CD4-positive, alpha-beta T cell treated with Interferon alpha-2 for 1 hour (primary cell): ENCODE results near the gene SHC4.
"Not testable (repeated sequence)": the region's sequence is repeated elsewhere in the genome, so short reads cannot be mapped to it uniquely, and the experiment has no call there.

Experiments used
- DNase-seq, 2 donors: peaks; one replicate each; pipeline ENCODE4 v3.0.0-alpha.2; 2020 to 2022

Gene SHC4

DNA sequence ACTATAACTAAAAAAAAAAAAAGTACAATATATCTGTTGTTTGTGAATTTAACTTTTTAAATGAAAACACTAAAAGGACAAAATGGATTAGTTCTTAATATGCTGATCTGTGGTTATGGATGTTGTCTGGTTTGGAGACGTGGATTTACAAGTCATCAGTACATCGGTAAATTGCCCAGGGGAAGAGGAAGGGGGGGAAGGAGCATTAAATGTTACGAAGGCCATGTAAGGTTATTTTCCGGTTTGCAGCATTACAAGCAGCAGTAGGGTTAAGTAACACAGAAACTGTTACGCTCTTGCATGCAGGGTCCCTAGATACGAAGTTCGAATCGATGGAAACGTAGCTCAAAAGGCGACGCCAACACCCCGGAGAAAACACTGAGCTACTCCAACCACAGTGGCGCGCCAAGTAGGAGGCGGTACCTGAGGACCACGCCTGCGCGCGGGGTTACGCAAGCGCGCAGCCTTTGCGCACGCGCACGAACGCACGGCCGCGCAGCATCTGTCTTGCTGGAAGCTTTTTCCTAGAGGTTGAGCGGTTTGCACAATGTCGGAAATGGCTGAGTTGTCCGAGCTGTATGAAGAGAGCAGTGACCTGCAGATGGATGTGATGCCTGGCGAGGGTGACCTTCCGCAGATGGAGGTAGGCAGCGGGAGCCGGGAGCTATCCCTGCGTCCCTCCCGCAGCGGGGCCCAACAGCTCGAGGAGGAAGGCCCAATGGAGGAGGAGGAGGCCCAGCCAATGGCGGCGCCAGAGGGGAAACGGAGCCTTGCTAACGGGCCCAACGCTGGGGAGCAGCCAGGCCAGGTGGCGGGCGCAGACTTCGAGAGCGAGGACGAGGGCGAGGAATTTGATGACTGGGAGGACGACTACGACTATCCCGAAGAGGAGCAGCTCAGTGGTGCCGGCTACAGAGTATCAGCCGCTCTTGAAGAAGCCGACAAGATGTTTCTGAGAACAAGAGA lies 85.8 kb downstream of the SHC4 start, which contains the start of gene EID1:
Gene EID1 (plus strand): TSS at position 505 of the 966 bp plus-strand sequence. CDS start 43 bp downstream, at position 548.
- DNase-seq = peak; percentile 93 to 95

DNA sequence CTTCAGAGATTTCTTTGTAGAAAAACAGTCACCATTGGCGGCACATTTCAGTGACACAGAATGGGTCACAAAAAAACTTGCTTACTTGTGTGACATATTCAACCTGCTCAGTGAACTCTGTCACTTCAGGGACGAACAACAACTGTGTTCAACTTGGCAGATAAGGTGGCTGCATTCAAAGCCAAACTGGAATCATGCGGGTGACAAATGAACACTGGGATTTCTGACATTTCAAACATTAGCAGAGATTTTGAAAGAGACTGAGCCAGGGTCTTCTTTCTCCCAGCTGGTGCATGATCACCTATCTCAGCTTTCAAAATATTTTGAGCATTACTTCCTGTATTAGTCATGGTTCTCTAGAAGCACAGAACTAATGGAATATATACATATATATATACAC lies 87.7 kb downstream of the SHC4 start:
- DNase-seq = no peak

DNA sequence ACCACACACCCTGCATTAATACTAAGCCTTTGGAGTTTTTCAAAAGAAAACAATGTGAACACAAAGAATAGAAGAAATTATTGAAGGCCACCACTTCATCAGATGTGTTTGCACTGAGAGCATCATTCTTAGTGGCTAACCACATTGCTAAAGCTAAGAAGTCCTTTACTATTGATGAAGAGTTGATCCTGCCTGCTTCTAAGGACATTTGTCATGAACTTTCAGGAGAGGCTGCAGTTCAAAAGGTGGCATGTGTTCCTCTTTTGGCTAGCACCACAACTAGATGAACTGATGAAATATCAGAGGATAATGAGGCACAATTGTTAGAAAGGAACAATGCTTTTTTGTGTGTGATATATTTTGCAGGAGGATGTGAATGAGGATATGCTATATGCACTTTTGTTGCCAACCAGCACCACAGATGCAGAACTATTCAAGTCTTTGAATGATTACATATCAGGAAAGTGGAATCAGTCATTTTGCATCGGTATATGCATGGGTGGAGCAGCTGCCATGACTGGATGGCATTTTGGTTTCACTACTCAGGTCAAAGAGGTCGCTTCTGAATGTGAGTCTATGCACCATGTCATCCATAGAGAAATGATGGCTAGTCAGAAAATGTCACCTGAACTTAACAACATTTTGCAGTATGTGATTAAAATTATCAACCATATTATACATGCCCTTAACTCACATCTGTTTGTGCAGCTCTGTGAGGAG lies 88.3 kb downstream of the SHC4 start:
- no peak for DNase-seq

DNA sequence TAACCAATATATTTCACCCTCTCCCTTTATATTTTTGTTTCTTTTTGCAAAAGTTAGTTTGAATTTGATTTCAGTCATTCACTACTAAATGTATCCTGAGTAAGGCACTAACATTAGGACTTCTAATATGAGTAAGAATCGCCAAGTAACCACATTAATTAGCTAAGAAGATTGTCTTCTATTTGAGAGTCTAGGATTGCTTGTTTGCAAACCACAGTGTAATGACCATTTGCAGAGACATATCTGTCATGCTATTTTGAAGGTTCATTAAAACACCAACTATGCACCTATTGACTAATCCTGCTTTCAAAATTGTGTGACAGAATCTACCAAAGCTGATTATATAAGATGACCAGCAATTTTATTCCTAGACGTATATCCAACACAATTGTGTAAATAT lies 91.1 kb downstream of the SHC4 start:
- no peak for DNase-seq

DNA sequence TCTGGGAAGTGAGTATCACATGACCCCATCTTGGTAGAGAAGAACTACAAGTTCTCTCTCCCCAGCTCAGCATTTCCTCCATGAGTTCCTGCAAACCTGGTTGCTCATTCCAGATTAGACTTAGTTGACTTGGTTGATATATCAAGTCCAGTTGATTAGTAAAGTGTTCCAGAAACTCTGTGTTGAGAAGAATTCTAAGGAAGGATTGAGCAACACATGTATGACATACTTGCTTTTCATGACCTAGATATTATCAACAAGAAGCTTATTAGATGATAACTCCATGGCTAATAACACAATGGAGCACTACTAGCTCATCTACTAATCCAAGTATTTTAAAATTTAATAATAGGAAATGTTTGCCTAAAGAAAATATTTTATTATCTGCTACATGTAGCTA lies 92.2 kb downstream of the SHC4 start:
- no peak for DNase-seq

DNA sequence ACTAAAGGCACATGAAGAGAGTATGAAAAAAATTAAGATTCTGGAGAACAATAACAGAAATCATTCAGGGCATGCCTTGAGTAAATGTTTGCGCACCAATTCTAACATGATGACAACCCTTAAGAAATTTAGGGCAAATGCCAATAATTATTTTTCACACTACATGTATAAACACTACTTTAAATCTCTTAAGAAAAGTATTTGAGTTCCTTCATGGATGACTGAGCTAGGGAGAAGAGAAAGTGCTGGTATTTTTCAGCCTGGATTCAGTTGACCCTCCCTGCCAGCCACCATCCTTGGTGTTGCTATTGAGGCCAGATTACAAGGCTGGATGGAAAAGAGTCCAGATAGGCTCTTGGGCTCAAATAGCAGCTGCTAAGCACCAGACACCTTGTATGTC lies 93.8 kb downstream of the SHC4 start:
- no peak for DNase-seq

DNA sequence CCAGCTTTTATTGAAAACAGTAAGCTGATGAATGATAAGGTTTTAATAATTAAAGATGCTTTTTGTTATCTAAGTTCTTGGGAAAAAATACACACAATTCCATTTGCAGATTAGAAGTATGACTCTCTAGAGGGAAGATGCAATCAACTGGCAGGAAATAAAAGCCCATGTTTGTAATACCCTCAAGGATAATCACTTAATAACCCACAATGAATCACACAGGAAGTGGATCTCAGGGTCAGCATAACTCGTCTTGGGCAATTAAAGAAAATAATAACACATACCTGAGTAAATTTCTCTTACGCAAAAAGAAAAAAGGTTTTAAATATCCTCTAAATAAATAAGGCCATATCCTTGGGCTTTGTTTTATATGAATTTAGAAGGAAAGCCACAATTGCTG lies 95.2 kb downstream of the SHC4 start:
- no peak for DNase-seq

DNA sequence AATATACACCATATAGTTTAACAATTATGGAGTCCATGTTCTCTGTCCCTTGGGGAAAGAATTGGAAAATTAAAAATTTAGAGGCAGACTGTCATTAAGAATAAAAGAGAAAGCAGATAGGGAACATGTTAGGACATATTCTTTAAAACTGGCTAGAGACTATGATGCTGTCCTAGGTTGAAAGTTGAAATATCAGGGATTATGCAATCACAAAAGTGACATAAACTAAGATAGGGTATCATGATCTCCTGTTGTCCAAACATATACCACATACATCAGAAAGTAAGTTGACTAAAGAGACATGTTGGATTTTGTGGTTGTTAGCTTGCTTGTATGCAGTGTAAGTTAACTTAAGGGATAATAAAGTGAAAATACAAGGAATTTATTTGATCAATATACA lies 95.7 kb downstream of the SHC4 start:
- DNase-seq = no peak

DNA sequence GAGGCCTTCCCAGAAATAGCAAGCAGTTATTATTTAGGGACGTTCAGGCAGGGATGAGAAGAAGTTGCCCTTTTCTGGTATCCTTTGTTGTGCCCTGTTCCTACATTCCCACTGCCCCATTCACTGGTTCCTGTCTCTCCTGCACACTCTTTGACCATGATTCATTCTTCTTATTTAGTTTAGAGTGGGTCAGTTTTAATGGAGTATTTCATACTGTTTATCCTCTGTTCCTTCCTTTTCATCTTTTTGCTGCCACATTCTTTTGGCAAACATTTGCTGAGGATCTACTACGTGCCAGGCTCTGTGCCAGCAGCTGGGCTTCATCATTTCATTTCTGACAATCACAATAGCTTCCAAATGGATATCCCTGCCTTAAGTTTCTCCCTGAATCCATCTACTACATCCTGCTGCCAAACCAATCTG lies 97.6 kb downstream of the SHC4 start:
- DNase-seq = no peak

DNA sequence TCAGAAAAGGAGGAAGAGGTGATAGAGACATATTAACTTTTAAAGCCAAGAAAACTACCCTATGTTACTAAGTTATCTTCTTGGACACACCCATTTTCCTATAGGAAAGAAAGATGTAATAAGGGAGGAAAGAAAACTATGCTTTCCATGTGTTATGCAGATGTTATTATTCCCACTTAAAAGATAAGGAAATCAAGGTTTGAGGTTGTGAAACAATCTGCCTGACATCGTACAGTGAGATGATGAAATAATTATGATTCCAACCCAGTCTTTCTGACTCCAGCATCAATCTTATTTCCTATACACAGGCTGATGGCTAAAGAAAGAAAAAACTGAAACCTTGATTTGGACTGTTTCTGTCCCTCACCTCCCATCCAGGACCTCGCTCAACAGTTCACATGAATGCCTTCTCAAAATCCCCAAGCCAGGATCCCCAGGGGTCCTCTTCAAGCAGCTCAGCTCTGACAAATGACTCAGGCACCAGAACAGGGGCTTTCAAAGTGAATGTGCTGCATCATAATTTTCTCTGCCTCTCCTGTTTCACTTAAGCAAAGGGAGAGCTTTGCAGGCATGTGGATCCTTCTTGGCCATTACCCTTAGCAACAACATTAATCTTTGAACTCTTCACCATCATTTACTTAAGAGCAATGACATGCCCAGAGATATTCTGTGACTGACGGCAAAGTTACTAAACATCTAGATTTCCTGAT lies 98.2 kb downstream of the SHC4 start:
- no peak for DNase-seq

DNA sequence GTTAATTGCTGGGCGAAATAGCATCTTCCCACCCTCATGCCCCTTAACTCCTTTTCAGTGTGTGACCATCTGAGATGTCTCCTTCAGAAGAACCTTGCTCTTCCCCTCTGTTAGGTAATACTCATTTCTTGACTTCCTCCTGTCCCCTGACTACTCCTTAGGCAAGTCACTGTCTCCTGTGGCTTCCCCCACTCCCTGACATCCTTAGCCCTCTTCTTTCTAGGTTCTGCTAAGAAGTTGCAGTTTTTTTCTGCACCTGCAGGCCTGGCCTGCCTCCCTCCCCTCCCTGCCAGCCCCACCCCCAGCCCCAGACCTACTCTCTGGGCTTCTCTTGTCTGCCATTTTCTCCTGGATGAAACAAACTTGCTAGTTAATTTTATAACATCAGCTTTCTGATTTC lies 101.0 kb downstream of the SHC4 start:
- no peak for DNase-seq

DNA sequence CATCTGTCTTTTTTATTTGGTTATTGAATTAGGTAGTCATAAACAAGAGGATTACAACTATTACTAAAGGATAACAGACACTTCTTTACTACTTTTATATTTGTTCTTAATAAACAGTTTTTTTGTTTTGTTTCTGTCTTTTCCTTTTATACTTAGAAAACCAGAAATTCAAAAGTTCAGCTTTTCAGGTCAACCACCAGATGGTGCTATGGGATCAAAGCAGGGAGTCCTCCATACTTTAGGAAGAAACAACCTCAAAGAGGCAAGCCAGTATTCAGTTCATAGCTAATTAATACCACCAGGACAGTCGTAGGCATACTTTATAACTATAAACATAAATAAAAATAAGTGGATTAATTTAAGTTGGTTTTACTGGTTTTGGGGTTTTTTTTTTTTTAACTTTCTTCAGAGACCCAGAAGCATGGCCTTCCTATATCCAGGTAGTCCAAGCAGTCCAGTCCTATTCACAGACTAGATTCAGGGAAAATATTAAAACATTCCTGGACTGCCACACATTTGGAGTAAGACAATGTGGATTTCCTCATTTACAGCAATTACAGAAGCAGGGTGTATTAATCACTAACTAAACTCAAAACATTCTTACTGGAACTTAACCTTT lies 101.8 kb downstream of the SHC4 start:
- peak; percentile 46 to 70 for DNase-seq

DNA sequence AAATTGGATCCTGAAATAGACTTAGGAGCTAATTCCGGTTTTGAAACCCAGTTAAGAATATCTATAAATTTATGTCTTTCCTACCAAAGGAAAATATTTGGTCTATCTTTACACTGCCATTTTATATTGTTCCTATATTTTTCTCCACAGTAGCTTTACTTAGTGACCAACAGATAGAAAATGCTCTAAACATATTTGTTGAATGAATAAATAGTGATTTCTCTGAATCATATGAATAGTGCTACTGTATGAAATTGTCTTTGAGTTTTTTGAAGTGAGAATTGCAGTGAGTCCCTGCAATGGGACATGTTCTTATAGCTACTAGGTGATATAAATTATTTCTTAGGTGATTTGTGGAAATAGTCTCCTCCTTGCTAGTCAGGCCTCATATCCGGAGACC lies 104.3 kb downstream of the SHC4 start:
- no peak for DNase-seq

DNA sequence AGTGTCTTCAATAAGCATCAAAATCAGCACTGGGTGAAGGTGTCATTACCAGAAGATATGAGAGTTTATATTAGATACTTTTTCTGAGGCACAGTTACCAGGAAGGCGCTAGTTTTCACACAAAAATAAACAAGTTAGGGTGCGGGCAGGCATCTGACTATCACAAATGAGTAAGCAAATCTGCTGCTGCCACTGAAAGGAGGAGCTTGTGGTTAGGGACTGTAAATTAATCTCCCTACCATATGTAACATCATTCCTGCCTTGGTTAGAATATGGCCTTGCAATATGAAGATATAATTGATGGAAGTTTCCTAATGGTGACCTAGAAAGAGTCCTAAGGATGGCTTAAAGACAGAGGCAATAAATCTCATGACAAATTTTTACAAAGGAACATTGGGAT lies 105.3 kb downstream of the SHC4 start:
- DNase-seq = no peak

DNA sequence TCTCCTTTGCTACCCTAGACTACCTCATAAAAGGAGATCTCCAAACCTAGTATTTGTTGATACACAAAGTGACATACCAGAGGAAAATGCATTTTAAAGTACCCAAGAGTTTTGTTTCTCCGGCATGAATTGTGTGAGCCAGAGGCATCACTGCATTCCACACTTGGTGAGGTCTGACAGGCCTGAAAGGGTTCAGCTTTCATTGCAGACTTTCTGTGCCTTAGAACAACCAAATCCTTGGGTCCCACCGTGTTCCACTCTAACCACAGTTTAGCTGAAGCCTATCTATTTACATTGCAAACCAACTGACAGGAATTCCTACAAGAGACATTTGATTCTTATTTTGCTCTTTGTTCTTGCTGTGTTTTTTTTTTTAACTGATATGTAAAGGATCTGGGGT lies 106.8 kb downstream of the SHC4 start:
- DNase-seq = no peak

DNA sequence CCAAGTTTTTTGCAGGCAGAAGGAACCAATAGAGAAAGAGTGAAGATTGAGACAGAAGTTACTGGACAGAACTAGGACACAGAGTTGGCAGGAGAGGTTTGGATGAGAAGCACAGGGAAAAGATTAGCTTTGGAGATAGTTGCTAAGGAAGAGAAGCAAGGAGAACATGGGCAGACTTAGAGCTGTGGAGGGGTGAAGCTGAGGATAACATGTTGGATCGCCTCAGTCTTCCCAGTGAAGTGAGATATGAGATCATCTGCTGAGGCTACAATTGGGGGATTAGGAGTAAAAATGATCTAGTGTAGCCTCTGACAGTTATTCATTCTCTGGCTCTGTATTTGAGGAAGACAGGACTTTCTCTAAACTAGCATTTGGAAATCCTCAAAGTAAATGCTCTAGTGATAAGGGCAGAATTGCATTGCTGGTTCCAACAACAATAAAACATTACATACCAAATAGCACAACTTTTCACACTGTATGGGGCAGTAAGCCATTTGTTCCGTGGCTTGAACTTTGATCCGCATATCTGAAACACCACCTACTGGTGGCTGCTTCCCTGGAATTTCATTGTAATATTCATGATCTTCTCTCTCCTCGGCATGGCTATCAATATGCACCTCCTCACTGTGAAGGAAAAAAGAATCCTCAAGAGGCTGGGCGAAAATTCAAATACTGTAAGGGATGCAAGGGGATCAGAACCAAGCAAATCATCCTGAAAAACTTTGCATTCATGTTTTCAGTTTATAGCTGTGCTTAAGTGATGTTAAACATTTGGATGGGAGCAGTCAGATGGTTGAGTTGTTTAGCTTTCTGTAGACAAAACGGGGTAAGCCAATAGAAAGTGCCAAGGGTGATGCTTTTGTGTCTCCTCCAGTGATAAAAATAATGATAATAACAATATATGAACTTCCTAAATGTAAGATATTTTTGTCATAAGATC lies 107.9 kb downstream of the SHC4 start:
- no peak for DNase-seq

DNA sequence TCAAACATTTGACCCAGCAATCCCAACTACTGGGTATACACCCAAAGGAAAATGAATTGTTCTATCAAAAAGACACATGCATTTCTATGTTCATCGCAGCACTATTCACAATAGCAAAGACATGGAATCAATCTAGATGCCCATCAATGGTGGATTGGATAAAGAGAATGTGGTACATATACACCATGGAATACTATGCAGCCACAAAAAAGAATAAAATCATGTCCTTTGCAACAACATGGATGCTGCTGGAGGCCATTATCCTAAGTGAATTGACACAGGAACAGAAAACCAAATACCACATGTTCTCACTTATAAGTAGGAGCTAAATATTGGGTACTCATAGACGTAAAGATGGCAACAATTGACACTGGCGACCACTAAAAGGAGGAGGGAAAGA lies 109.3 kb downstream of the SHC4 start:
- DNase-seq = not testable (repeated sequence)

DNA sequence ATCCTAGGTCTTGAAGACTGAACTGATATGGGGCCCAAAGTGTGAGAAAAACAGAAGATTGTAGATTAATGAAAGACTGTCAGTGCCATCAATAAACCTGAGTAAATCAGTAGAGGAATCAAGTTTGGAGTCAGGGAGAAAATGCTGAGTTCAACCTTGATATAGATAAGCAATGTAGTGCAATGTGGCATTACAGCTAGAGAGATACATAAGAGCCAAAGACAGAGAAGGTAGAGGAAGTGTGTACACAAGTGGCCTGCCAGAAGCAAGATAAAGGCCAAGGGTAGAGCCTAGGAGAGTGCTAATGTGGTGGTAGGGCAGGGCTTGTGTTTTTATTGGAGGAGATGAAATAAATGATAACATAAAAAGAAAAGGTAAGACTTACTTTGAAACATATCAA lies 111.8 kb downstream of the SHC4 start:
- no peak for DNase-seq

DNA sequence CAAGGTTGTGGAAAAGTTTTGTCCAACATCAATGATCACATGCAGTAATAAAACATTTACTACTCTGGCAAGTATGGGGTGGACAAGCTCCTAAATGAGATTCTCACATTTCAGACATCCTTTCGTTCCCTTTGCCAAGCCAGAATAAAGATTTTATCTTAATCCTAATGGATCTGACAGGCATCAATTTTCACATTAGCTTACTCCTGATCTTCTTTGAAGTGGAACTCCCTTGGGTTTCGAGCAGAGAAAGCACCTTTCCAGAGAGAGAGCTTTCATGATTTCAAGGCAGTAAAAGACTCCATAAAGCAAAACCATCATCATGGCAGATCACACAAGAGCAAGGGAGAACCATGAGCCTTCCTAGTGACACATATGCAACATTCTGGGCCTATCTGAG lies 113.1 kb downstream of the SHC4 start:
- DNase-seq = no peak

DNA sequence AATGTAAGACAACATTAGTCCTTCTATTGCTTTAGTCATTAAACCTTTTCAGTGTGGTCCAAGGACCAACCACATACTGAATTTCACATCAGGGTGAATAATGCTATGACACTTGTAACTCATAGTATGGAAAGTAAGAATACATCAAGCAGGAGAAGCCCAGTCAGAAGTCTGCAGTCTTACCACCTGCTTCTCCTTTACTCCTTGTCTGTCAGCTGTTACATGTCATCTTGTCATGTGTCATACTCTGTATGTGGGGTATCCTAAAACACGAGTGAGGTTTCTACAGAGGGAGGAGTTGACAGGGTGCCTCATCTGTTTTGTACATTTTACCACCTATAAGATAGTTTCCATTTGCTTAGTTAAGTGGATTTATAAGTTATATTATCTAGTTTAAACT lies 118.6 kb downstream of the SHC4 start:
- no peak for DNase-seq

DNA sequence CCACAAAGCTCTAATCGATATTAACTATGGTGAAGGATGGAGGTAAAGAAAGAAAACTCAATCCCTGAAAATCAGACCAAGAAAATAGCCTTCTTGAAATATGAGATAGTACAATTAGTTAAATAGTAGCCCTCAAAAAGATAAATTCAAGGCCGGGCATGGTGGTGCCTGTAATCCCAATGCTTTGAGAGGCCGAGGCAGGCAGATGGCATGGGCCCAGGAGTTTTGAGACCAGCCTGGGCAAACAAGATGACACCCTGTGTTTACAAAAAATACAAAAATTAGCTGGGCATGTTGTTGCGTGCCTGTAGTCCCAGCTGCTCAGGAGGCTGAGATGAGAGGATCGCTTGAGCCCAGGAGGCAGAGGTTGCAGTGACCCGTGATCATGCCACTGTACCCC lies 121.2 kb downstream of the SHC4 start:
- DNase-seq = no peak

DNA sequence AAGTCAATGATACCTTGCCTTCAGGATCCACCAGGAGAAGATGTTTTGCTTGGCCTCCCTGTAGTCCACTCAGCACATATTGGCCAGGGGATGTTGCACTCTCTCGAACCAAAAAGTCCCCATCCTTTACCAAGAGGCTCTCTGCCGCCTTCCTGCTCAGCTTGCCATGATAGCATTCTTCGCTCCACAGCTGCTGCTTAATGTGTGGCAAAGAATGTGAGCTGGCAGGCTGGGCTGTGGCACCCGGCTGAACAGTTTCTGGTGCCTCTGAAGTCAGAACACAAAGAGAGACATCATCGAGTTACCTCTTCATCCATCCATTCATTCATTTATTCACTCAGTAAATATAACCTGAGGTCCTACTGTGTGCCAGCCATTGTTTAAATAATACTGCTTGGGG lies 129.0 kb downstream of the SHC4 start:
- no peak for DNase-seq
